WI38 (cell line): Measurements from ENCODE around the gene ZNF408.
"Not testable (repeated sequence)": the region's sequence is repeated elsewhere in the genome, so short reads cannot be mapped to it uniquely, and the experiment has no call there.

Experiments
- H3K4me3 ChIP-seq: 2 replicates; pipeline ENCODE4 v1.5.1; 2011; ENCODE audit warnings: low read depth, mild to moderate bottlenecking, control low read depth, low read length
- CTCF ChIP-seq: IDR thresholded peaks from 2 replicates; pipeline ENCODE4 v1.5.1; 2012; ENCODE audit warnings: low read depth, mild to moderate bottlenecking, control low read depth, low read length

Gene ZNF408

DNA sequence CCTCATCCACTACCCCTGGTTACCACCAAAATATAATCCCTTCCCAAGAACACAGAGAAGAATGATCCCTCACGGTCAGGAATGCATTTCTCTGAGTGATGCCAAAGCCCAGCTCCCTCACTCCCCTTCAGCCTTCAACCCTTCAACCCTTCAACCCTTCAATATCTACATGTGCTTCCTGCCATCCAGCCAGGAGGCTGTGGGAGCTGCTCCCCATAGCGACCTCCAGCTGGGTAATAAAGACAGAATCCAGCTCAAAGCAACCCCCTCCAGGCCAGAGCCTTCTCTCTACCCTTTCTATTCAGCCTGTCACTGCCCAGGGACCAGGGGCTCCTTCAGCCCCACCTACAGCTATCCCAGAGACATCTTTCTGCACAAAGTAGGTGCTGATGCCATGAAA lies 3.1 kb upstream of the ZNF408 start:
- no peak for TF ChIP-seq CTCF
- H3K4me3 ChIP-seq = no peak overlapping the region

DNA sequence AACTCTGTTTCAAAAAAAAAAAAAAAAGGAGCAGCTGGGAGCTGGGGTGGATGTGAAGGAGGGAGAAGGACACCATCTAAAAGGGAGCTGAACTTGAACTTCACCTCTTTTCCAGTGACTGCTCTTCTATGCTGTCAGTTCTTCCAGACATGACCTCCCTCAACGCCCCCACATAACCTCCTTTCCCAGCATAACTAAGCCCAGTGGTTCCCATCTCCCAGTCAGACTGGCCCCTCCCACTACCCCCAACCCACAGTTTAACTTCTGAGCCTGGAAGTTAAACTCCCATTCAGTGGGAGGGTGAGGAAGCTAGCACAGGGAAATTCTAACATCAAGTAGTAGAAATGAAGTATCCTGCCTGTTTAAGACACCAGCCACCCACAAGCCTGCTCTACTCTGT lies 2.2 kb upstream of the ZNF408 start:
- TF ChIP-seq CTCF = no peak
- no peak overlapping the region for H3K4me3 ChIP-seq

DNA sequence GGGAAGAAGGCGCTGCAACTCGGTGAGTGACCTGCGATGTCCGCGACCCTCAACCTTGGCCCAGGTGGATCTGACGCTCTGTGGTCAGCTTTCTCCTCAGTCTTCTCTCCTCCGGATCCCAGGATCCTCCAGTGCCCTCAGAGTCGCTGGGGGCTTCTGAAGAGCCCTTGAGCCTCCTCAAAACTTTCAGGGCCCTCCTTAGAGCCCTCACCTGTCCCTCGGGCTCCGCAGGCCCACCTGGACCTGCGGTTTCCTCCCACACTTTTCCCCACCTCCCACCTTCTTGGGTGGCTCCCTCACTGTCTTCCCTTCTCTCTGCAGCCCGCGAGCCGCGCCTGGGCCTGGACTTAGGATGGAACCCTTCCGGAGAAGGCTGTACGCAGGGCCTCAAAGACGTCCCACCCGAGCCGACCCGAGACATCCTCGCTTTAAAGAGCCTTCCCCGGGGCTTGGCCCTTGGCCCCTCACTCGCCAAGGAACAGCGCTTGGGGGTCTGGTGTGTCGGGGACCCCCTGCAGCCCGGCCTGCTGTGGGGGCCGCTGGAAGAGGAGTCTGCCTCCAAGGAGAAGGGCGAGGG lies 335 bp downstream of the ZNF408 start:
- TF ChIP-seq CTCF = no peak
- H3K4me3 ChIP-seq = peak overlapping the region; percentile 99

DNA sequence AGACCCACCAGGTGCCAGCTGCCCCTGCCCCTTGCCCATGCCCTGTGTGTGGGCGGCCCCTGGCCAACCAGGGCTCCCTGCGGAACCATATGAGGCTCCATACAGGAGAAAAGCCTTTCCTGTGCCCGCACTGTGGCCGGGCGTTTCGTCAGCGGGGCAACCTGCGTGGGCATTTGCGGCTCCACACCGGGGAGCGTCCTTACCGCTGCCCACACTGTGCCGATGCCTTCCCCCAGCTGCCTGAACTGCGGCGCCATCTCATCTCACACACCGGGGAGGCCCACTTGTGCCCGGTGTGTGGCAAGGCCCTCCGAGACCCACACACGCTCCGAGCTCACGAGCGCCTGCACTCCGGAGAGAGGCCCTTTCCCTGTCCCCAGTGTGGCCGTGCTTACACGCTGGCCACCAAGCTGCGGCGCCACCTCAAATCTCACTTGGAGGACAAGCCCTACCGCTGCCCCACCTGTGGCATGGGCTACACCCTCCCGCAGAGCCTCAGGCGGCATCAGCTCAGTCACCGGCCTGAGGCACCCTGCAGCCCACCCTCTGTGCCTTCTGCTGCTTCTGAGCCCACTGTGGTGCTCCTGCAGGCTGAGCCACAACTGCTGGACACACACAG lies 4.3 kb downstream of the ZNF408 start:
- H3K4me3 ChIP-seq = no peak overlapping the region
- no peak for TF ChIP-seq CTCF

DNA sequence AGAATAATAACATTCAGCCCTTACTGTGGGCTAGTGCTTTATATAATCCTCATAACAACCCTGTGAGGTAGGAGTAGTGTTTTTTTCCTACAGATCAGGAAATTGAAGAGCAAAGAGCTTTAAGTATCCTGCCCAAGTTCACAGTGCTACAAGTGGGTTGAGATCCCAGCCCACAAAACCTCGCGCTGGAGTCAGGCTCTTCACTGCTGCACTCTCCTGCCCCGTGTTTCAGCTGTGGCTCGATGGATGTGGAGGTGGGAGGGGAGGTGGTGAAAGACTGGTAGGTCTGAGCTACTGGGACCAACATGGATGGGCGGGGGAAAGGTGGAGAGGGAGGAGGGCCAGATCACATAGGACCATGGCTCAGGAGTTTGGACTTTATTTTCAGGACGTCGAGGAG lies 6.1 kb downstream of the ZNF408 start:
- H3K4me3 ChIP-seq = no peak overlapping the region
- no peak for TF ChIP-seq CTCF

DNA sequence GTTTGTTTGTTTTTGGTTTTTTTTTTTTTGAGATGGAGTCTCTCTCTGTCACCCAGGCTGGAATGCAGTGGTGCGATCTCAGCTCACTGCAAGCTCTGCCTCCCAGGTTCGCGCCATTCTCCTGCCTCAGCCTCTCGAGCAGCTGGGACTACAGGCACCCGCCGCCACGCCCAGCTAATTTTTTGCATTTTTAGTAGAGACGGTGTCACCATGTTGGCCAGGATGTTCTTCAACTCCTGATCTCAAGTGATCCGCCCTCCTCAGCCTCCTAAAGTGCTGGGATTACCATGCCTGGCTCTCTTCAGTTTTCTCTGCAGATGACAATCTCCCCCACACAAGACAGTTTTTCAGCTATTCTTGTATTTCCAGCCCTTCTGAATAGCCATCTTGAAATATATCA lies 8.5 kb downstream of the ZNF408 start:
- H3K4me3 ChIP-seq = not testable (repeated sequence)

DNA sequence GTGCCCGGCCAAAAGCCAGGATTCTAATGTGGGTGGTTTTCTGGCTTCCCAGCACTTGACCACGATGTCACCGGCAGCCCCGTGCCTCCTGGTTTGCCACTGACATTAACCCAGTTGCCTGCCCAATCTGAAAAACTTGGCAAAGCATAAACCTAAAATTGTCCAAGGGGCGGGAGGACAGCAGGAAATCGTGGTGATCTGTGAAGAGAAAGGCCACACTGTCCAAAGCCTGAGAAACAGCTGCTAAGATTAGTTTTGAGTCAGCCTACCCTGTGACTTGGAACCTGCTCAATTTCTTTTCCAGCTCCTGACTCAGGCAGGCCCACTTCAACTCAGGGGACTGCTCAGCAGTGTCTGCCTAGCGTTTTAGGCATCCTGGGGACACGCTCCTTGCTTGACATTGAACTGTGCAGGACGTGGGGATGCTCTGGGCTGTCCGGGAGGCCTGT lies 10.0 kb downstream of the ZNF408 start:
- TF ChIP-seq CTCF = no peak
- H3K4me3 ChIP-seq = no peak overlapping the region

DNA sequence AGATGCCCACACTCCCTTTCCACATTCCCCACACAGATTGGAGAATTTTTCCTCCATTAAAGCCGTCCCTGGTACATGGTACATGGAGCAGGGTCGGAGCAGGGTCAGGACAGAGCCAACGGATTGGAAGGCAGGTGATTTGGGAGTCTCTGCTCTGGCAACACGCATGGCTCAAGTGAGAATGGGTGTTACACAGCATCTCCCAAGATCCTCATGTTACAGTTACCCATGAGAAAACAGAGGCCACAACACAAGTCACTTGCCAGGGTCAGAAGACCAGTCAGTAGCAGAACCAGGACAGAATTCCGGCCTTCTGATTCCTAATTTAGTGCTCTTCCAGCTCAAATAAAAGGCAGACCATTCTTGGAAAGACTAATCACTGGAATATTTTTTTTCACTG lies 10.5 kb downstream of the ZNF408 start:
- no peak for TF ChIP-seq CTCF
- no peak overlapping the region for H3K4me3 ChIP-seq
